Sigmoid colon (tissue), 4 donors: Measurements from ENCODE around the gene VDAC2.
"Not testable (repeated sequence)": the region's sequence is repeated elsewhere in the genome, so short reads cannot be mapped to it uniquely, and the experiment has no call there.

ENCODE experiments used
- EP300 ChIP-seq, 4 donors: sonication (generic); formaldehyde crosslinking; IDR thresholded peaks; one replicate each; pipeline ENCODE4 v1.6.1; 2017; ENCODE audit warnings: antibody characterized with exemption in 4 of 4
- POLR2A ChIP-seq, 2 donors: fragments of 450-650 bp; IDR thresholded peaks; one replicate each; pipeline ENCODE4 v1.6.1; 2016; ENCODE audit warnings: antibody characterized with exemption in 2 of 2, mild to moderate bottlenecking in 2 of 2, moderate library complexity in 2 of 2
- TF ChIP-seq, protein P1 (sequence below), 4 experiments: fragments of 450-650 bp in 3 of 4; fragments of 200-600 bp in 1 of 4; IDR thresholded peaks; one replicate each; pipeline ENCODE4 v1.5.1; 2016 to 2019; ENCODE audit warnings: antibody characterized with exemption in 4 of 4, mild to moderate bottlenecking in 3 of 4, moderate library complexity in 2 of 4

DNA sequence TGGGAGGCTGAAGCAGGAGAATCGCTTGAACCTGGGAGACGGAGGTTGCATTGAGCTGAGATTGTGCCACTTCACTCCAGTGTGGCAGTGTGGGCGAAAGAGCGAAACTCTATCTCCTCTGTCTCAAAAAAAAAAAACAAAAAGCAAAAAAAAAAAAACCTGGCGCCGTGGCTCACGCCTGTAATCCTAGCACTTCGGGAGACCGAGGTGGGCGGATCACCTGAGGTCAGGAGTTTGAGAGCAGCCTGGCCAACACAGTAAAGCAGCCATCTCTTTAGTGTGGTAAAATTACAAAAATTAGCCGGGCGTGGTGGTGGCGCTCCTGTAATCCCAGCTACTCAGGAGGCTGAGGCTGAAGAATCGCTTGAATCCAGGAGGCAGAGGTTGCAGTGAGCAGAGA lies 4.0 kb upstream of the VDAC2 start:
- not testable (repeated sequence) for TF ChIP-seq POLR2A, EP300 (IDR thresholded peaks at IDR 0.05)
- TF ChIP-seq, protein P1, sequence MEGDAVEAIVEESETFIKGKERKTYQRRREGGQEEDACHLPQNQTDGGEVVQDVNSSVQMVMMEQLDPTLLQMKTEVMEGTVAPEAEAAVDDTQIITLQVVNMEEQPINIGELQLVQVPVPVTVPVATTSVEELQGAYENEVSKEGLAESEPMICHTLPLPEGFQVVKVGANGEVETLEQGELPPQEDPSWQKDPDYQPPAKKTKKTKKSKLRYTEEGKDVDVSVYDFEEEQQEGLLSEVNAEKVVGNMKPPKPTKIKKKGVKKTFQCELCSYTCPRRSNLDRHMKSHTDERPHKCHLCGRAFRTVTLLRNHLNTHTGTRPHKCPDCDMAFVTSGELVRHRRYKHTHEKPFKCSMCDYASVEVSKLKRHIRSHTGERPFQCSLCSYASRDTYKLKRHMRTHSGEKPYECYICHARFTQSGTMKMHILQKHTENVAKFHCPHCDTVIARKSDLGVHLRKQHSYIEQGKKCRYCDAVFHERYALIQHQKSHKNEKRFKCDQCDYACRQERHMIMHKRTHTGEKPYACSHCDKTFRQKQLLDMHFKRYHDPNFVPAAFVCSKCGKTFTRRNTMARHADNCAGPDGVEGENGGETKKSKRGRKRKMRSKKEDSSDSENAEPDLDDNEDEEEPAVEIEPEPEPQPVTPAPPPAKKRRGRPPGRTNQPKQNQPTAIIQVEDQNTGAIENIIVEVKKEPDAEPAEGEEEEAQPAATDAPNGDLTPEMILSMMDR (IDR thresholded peaks at IDR 0.05): not testable (repeated sequence)
